Stimulated activated CD4-positive, alpha-beta T cell treated with anti-CD3 and anti-CD28 coated beads, Interleukin-4, amount 100 ng/mL, for 4 hours (primary cell): ENCODE data around the gene SLC6A19.
"Not testable (repeated sequence)": the region's sequence is repeated elsewhere in the genome, so short reads cannot be mapped to it uniquely, and the experiment has no call there.

Experiments
- DNase-seq, 2 experiments: peaks; one replicate each; pipeline ENCODE4 v3.0.0-alpha.2; 2020

Gene SLC6A19

DNA sequence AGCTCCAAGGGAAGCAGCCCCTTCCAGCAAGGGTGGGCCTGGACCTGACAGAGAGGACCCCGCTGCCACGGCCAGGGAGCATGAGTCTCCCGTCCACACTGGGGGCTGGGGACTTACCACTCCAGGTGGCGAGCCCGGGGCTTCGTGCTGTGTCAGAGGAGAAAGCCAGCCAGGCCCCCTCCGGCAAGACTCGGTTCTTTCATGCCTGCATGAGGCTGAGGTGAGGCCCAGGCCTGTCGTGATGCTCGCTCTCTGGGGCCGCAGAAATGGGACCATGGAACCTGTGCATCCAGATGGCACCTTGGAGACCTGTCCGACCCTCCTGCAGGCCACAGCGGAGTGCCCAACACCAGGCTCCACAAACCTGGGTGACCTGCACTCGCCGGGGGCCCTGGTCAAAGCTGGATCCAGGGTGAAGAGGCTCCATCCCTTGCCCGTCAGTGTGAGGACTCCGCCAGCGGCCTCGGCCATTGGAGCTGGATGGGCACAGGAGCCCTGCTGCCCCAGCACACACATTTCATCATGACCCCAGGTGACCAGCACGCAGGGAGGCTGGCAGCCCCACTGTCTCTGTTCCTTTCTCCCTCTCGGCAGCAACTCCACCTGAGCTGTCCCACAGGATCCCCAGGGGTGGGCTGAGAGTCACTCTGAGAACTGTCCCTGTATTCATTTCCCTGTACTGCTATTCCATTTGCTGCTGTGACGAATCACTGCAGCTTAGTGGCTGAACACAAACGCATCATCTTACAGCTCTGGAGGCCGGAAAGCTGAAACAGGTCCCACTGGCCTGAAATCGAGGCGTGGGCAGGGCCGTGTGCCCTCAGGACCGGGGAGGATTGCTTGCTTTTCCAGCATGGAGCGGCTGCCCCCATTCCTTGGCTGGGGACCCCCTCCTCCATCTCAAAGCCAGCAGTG lies 48.2 kb downstream of the SLC6A19 start:
- DNase-seq = no peak

DNA sequence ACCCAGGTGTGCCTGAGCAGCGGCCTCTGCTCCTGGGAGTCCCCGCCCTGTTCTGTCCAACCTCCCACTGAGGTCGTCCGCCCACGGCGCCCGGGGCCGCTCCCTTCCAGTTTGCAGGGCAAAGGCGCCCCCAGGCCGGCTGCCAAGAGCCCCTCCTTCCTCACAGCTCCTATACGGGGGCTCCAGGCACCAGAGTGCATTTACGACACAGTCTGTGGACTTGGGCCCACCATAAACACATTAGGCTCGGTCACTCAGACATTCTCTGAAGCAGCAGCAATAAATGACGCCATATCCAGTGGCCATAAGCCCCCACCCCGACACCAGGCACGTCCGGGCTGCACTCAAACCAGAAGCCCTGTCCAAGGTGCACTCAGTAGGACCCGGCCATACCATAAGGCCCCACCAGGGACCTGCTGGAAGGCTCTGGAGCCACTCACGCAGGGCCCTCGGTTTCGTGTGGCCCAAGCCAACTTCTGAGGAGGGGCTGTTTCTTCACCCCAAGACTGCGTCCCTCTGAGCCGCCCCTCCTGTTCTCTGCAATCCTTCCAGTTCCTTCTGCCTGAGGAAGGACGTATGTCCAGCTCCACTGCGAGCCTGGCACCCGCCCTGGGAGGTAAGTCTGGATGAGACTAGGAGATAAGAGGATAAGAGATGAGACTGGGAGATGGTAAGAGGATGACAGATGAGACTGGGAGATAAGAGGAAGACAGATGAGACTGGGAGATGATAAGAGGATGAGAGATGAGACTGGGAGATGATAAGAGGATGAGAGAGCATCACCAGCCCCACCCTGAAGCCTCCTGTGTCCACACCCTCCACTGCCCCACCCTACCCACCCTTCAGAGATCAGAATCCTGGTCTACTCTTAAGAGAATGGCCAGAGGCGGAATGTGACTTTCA lies 50.5 kb downstream of the SLC6A19 start:
- no peak for DNase-seq

DNA sequence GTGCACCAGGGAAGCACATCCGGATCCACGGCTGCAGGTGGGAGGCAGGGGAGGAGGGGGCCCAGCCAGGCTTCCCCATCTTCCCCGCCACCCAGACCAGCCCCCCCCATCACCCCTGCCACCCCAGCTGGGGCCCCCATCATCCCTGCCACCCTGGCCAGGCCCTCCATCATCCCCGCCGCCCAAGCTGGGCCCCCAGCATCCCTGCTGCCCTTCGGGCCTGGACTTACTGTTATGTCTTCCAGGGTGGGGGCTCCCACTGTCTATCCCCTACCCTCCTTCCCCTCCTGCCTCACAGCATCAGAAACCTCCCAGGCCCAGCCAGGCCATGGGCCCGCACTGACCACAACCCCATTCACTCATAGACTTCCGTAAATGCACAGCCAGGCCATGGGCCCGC lies 51.3 kb downstream of the SLC6A19 start:
- DNase-seq = no peak

DNA sequence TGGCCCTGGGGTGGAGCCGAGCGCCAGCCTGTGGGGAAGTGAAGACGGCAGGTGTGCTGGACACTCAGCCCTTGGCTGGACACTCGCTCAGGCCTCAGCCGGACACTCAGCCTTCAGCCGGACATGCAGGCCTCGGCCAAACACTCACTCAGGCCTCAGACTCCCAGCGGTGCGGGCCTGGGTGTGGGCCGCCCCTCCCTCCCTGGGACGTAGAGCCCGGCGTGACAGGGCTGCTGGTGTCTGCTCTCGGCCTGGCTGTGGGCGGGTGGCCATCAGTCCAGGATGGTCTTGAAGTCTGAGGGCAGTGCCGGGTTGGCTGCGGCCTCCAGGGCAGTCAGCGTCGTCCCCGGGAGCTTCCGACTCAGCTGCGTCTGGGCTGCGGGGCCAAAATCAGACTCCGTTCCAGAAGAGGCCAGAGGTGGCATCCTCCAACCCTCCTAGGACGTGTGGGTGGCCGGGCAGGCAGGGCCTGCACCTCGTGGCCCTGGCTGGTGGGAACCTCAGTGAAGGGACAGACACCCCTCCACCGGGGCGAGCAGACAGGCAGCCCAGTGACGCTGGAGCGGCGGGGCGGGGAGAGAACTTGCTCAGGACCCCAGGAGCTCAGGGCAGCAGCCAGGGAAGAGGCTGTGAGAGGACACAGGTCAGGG lies 52.2 kb downstream of the SLC6A19 start:
- DNase-seq = no peak

DNA sequence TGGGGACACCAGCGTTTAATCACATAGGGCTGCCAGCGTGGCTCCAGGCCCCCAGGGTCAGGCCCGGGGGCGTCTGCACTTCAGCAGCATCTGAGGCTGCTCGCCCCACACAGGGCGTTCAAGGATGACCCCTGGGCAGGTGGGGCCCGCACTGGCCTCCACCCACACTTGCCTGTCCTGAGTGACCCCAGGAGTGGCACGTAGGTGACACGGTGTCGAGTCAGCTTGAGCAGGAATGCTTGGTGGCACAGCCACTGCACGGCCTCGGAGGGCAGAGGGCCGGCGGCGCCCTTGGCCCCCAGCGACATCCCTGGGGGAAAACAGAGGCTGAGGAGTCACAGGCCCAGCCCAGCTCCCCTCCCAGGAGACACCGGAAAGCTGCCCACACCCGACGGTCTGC lies 52.8 kb downstream of the SLC6A19 start:
- DNase-seq = no peak

DNA sequence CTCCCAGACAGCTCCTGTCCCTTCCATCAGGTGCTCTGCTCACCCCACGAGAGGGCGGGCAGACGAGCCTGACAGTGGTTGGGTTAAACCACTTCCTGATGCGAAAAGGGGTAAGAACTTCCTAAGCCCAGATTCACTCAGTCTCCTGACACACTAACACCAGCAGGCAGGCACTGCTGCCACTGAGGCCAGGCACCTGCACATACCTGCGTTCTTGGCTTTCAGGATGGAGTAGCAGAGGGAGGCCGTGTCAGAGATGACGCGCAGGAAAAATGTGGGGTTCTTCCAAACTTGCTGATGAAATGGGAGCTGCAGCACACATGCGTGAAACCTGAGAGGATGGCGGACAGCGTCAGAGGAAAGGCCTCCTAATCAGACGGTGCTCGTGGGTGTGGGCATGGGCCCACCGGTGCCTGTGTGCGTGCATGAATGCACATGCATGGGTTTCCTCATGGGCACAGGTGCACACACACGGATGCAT lies 53.7 kb downstream of the SLC6A19 start:
- peak; percentile 9 to 31 for DNase-seq

DNA sequence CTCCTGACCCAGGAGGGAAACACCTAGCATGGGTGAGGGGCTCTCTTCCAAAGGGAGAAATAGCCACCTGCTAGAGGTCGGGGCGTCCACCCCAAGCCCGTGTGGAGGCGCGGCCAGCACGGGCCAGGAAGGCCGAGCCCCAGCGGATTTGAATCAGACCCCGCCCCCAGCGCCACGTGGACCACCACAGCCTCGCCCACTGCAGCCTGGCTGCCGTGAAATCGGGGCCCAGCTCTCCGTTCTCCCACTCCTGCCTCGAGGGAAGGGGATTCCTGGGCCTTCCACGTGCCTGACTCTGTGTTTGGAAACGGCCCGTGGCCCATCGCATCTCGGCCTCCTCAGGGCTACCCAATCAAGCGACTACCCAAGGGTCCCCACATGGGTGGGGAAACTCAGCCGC lies 55.4 kb downstream of the SLC6A19 start:
- no peak for DNase-seq

DNA sequence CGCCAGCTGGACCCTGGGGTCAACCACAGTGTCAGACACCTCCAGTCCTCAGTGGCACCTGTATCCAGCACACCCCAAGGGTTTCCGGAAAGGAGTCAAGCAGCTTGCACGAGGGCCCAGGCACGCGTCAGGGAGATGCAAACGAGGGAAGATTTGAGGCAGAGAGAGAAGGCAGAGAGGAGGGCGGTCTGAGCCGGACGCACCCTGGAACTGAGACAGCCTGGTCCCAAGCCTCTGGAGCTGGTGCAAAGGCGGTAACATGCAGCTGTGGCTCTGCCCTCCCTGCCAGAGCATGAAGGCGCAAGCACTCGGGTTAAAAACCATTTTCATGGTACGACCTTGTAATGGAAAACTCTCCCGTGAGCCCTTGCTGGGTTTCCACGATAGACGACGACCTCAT lies 56.0 kb downstream of the SLC6A19 start:
- no peak for DNase-seq

DNA sequence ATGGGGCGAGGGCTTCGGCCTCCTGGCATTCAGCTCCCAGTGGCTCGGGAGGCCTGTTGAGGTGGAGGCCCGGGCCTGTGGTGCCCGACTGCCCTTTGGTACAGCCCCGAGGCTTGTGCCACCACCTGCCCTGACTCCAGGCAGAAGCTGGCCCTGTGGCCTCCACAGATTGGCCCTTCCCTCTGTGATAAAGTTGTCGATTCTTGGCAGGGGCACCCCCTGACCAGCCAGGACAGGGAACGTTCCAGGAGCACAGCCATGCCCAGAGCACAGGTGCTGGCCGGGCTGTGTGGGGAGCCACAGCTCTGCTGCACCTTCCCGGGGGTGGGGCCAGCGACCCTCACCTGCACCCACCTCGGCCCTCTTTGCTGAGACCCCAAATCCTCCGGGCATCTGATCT lies 56.4 kb downstream of the SLC6A19 start:
- no peak for DNase-seq

DNA sequence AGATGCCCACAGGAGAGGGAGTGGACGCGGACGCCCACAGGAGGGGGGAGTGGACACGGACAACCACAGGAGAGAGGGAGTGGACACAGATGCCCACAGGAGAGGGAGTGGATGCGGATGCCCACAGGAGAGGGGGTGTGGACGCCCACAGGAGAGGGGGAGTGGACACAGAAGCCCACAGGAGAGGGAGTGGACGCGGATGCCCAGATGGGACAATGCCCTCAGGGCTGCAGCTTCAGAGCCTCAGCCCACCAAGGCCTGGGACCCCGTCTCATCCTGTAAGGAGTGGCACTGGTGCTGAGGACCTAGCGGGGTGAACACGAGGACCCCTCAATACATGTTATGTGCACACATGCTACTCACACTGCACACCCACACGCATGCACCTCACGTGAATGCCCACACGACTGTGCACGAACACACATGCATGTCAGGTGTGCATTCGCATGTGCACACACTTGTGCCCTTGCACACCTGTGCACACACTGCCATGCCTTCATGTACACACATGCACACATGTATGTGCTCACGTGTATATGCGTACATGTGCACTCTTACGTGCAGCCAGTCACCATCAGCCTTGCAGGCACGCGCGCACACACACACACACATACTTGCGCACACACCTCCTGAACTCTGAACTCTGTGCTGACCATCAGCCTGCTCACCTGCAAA lies 58.5 kb downstream of the SLC6A19 start:
- no peak for DNase-seq

DNA sequence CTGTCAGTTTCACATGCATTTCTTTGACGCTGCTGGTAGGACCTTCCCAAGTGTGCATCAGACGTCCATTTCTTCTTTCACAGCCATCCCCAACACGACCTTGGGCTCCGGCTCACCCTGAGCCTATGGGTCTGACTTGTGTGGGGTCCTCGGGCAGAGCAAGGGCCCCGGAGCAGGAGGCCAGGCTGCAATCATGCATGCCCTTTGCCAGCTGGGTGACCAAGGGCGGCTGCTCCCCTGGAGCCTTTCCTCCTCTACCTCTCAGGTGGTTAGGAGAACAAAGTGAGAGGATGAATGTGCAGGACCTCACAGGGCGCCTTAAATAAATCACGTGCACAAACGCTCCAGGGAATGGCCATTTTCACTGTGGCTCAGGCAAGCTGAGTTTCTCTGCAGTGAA lies 60.2 kb downstream of the SLC6A19 start:
- no peak for DNase-seq

DNA sequence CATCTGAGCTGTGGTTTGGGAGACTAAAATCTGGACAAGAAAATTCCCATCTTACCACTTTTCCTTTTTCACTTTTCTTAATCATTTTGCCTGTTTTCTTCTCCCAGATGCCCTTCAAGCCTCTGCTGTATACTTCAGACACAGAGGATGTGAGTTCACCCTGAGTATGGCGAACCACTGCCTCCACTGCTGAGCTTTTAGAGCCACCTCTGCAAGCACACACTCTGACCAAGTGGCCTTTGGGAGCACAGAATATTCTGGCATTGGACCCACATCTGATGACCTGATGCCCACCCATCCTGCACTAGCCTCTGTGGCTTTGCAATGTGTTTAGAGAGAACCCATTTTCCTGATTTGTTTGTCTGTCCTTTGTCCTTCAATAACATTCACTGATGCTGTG lies 61.0 kb downstream of the SLC6A19 start:
- DNase-seq = no peak

DNA sequence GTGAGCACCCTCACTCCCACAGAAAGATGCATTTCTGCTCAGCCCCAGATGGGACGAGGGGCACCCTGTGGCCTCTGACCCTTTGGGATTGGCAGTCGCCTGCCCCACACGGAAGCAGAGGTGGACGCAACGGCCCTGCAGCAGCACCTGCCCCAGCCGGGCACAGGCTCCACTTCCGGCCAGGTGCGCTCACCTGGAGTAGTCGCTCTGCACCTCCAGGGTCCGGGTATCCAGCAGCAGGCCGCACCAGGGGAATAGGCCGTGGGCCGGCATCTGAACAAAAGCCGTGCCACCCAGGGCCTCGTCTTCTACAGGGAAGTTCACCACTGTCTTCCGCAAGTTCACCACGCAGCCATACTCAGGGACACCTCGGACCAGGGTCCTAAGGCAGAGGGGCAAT lies 62.8 kb downstream of the SLC6A19 start:
- DNase-seq = no peak

DNA sequence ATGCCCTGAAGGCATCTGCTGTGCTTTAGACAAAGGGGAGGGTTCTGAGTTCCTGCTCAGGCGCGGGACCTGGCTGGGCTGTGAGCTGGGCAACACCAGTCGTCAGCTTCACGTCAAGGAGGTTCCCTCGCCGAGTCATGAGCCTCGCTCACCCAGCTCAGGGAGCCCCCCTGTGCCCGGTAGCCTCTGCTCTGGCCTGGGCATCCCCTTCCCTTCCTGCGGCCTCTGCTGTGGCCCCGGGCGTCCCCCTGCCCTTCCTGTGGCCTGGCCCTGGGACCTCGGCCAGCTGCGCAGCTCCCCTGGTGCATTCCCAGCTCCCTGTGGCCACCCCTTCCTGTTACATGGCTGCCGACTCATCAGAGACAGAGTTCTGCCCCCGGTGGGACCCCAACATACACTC lies 63.6 kb downstream of the SLC6A19 start:
- no peak for DNase-seq

DNA sequence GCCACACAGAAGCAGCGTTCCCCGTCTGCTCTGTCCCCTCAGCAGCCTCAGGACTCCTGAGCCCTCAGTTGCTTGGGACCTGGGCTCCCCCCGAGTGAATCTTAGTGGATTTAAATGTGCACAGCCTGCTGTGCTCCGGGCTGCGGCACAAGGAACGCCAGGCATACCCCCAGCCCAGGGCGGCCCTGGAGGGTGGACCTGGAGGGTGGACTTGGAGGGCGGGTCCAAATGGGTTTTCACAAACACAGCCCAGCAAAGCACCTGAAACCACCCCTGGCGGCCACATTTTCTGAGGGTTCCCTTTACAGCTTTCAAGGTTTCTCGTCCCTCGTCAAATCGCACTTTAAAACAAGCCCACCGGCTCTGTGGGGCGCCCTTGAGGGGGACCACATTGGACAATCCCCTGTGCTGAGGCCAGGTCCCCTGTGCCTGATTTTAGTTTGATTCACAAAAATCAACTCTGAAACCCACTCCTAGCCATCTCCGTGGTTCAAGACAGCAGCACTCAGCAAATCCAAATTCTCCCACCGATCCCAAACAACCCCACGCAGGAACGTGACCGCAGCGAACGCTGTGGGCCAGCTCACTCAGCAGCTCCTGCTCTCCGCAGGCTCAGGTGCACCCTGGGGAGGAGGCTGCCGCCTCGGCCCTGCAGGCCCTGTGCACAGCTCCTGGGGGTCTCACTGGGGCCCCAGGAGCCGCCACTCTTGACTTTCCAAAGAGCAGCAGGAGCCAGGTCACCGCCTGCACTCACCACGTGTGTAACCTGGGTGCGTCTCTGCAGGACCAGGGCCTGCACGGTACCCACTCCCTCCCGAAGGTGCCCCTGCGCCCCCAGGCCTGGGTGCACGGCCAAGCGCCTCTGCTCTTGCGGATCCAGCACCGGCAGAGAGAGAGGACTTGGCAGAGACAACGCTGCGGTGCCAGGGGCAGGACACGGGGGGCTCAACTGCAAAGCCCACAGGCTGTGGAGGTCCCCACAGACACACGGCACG lies 64.4 kb downstream of the SLC6A19 start:
- DNase-seq = no peak

DNA sequence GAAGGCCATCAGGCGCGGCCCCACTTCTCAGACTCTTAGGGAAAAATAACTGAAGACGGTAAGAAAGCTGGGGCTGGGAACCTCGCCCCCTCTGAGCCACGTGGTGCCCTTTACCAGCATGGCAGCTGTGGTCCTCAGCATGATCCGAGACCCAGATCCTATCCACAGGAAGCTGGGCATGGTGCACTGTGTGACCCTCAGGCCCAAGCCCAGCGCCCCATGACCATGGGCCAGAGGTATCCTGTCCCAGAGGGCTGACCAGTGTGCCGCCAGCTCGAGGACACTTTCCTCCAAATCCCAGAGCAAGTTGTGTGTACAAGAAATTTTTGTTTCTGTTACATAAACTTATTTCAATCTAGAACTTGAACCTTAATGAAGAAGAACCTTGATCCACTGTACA lies 65.4 kb downstream of the SLC6A19 start:
- no peak for DNase-seq

DNA sequence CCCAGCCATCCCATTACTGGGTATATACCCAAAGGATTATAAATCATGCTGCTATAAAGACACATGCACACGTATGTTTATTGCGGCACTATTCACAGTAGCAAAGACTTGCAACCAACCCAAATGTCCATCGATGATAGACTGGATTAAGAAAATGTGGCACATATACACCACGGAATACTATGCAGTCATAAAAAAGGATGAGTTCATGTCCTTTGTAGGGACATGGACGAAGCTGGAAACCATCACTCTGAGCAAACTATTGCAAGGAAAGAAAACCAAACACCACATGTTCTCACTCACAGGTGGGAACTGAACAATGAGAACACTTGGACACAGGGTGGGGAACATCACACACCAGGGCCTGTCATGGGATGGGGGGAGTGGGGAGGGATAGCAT lies 66.1 kb downstream of the SLC6A19 start:
- DNase-seq = not testable (repeated sequence)

DNA sequence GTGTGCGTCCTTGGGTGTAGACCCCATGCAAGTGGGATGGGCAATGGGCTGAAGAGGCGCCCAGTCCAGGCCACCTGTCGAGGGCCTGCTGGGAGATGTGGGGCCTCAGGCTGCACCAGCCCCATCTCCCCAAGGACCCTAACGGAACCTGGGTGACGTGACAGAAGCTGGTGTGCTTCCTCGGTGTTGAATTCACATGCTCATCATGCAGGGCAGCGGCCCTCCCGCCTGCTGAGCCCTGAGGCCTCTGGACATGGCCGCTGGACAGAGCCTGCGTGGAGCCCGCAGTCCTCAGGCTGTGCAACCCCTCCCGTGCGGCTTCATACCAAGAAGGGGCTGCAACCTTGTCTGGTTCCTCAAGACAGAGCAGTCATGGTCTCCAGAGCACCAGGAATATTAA lies 66.7 kb downstream of the SLC6A19 start:
- DNase-seq = no peak

DNA sequence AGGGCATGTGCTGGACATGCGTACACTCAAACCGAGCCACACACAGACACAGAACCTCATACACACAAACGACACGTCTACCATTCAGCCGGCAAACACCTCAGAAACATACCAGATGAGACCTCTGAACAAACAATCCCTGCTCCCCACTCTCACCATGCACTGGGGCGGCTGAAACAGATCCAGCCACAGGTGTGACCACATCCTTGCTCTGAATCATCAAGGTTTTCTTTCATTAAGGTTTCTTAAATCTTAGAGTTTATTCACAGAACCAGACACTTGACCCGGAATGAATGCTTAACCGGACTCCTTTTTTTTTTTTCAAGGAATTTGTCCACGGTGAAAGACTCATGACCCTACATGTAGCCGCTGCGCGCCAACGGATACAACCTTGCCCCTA lies 67.3 kb downstream of the SLC6A19 start:
- DNase-seq = no peak

DNA sequence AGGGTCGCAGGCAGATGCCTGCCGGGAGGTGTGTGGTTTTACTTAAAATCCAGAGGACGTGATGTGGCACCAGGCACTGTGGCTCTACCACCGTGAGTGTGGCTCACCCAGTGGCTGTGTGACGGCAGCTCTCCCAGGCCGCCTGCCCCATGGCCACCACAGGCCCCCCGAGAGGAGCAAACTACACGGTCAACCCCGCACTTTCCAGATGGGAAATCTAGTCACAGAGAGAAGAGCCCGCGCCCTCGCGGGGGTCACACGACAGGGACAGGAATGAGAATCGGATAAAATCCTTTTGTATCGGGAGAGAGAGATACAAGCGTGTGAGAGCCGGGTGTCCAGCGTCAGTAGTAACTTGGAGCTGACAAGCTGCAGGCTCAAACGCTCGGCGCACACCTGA lies 69.0 kb downstream of the SLC6A19 start:
- no peak for DNase-seq
